Left renal pelvis (tissue), 4 donors: ENCODE results near the gene CD59. TPM values are rescaled to one million over a fixed set of nuclear protein-coding genes. Genes with fewer than 3 reads are reported as not detected.

Experiments used
- polyA plus RNA-seq, 4 donors: library from polyadenylated mRNA; unstranded; fragments of 120-200 nt; gene quantifications; one replicate each; pipeline ENCODE4 v1.2.1, GENCODE V29; 2013; ENCODE audit not compliant: insufficient read length in 4 of 4

The CD59 gene
- polyA plus RNA-seq, 4 donors: 219 to 324 (median 279) TPM

Other genes with a start within 250 kb of the CD59 start
- gene C11orf91, start 35.6 kb downstream of the CD59 start, polyA plus RNA-seq: not detected
- gene FBXO3, start 38.1 kb upstream of the CD59 start, polyA plus RNA-seq: 10 to 100 TPM; 46.6 to 66.8 (median 56.4) TPM
- 10 to 100 TPM; 17.1 to 36.4 (median 29.1) TPM for gene LMO2, start 155.7 kb upstream of the CD59 start, polyA plus RNA-seq